CD1c-positive myeloid dendritic cell (primary cell): Measurements from ENCODE around the gene SPATA25.
"Not testable (repeated sequence)": the region's sequence is repeated elsewhere in the genome, so short reads cannot be mapped to it uniquely, and the experiment has no call there.

Experiments used
- DNase-seq: peaks from one replicate; pipeline ENCODE4 v3.0.0-alpha.2; 2016; ENCODE audit errors: extremely low spot score

The SPATA25 gene, protein sequence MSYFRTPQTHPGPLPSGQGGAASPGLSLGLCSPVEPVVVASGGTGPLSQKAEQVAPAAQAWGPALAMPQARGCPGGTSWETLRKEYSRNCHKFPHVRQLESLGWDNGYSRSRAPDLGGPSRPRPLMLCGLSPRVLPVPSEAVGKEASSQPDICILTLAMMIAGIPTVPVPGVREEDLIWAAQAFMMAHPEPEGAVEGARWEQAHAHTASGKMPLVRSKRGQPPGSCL

GRCh38 chr20:45887346-45887715 lies at the start of gene SPATA25:
SPATA25 (minus strand) TSS chr20:45887622; CDS start chr20:45887590, 32 bp downstream.
- DNase-seq = no peak

DNA sequence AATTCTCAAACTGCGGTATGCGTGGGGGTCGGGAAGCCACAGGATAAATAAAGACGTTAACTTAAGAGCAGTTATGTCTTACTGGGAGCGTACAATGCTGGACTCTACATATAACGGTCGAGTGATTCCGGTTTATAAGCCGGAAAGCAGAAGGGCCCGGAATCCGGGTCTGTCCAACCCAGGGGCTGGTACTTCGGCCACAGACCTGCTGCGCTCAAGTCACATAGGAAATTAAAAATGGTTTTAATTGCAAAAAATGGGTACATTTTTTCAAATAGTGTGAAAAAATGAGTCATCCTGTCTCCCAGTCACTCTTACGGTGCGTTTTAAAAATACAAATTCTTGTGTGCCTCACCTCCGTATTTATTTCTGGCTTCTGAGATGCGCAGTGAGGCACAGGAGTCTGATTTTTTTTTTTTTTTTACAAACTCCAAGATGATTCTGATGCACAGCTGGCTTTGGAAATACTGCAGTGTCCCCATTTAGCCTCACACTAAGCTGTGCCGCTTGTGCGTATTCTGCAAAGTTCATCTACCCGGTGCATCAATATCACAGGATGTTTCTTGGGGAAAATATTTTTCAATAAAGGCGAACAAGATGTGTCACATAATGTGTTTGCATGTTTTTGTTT lies 48.1 kb upstream of the SPATA25 start:
- DNase-seq = no peak

DNA sequence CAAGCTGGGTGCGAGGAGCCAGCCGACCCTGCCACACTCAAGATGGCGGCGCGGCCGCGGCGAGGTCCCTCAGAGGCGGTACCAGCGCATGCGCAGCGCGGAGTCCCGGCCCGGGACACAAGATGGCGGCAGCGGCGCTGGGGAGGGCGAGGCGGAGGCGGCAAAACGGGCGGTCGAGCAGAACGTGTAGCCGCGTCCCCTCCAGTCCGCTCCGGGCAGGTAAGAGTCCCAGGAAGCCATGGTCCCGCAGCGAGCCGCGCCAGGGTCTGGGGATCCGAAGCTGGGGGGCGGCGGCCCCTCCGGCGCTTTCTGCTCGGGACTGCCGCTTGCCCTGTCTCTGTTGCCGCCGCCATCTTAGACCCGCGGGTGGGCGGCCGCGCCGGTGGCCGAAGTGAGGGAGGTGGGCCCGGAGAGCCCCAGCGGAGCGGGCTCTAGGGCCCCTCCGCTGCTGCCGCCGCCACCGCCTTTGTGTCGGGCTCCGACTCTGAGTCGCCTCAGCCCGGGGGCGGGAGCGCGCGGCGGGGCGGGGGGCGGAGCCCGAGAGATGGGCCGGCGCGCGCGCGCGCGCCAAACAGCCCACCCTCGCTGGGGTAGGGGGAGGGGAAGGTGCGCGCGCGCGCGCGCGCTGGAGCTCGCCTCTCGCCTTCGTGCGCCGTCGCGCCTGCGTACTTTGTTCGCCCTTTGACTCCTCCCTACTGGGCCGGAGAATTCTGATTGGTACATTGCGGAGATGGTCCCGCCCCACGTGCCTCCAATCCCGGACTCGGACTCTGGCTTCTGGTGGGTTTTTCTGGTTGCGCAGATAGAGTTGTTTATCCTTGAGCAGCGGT lies 47.4 kb upstream of the SPATA25 start, which contains the start of gene PCIF1:
Gene PCIF1, plus strand, starts transcription at position 98 of the 830 bp plus-strand sequence. CDS start 4,317 bp downstream, outside the sequence.
- peak; percentile 99 for DNase-seq

GRCh38 chr20:45934046-45934585 lies 46.7 kb upstream of the SPATA25 start:
- peak; percentile 44 for DNase-seq

GRCh38 chr20:45933266-45934045 lies 46.0 kb upstream of the SPATA25 start:
- DNase-seq = no peak

DNA sequence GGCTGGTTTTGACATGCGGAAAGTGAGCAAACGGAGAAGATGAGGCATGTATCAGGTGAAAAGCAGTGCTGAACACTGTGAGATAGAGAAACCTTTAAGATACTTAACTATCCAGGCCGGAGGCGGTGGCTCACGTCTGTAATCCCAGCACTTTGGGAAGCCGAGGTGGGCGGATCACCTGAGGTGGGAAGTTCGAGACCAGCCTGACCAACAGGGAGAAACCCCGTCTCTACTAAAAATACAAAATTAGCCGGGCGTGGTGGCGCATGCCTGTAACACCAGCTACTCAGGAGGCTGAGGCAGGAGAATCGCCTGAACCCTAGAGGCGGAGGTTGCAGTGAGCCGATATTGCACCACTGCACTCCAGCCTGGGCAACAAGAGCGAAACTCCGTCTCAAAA lies 44.3 kb upstream of the SPATA25 start:
- DNase-seq = not testable (repeated sequence)

DNA sequence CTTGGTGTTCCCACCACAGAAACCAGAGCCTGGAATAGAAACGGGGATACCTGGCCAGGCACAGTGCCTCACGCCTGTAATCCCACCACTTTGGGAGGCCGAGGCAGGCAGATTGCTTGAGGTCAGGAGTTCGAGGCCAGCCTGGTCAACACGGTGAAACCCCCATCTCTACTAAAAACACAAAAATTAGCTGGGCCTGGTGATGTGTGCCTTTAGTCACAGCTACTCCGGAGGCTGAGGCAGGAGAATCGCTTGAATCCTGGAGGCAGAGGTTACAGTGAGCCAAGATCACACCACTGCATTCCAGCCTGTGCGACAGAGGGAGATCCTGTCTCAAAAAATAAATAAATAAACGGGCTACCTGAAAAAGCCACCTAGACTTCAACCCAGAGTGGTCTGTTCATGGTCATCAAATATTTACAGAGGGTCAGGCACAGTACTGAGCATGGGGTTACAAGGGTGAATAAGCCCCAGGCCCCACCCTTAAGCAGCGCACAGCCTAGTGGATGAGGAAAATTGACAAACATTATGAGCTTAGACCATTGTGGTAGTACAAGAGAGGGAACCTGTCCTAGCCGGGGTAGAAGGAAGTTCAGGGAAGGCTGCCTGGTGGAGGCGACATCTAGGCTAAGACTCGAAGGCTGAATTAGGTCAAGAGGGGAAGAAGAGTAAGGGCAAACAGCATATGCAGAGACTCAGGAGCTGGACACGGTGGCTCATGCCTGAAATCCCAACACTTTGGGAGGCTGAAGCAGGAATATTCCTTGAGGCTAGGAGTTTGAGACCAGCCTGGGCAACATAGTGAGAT lies 39.9 kb upstream of the SPATA25 start:
- DNase-seq = no peak

DNA sequence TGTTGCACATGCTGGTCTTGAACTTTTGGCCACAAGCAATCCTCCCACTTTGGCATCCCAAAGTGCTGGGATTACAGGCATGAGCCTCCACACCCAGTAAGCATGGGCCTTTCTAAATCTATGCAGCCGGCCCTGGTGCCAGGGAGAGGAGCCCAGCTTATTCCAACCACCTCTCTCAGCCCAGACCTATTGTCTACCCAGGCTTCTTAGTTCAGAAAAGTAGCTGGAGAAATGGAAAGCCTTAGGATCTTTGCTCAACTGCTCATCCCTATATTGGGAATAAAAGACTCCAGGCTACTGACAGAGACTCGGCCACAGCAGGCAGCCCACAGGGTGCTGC lies 39.3 kb upstream of the SPATA25 start:
- DNase-seq = no peak

- no peak for DNase-seq
These were observed 38.5 kb upstream of the SPATA25 start for GRCh38 chr20:45925821-45926506.

DNA sequence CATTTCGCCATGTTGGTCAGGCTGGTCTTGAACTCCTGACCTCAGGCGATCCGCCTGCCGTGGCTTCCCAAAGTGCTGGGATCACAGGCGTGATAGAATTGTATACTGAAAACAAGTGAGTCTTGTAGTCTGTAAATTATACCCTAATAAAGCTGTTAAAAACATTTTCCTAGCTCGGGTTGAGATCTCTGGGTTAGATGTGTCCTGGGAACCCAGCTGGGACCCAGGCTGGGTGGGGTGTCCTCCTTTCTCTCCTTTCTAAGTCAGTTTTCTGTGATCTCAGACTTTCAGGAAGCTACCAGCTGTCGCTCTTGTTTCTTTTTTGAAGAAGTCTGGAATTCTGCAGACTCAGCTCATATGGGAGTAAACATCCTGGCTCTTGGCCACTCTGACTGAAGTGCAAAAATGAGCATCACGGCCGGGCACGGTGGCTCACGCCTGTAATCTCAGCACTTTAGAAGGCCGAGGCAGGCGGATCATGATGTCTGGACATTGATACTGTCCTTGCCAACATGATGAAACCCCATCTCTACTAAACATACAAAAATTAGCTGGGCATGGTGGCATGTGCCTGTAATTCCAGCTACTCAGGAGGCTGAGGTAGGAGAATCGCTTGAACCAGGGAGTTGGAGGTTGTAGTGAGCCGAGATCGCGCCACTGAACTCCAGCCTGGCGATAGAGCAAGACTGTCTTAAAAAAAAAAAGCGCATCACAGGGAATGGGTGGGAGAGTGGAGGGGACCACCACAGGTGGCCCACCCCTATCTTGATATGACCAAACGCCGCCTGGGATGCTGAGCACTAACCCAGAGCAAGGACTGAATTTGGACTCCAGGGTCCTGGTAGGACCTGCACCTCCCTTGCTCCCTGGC lies 37.2 kb upstream of the SPATA25 start:
- DNase-seq = peak; percentile 53

- DNase-seq = no peak
These were observed 34.1 kb upstream of the SPATA25 start for GRCh38 chr20:45921337-45922189.

- peak; percentile 23 for DNase-seq
These were observed 33.3 kb upstream of the SPATA25 start for GRCh38 chr20:45920462-45921336.

- no peak for DNase-seq
These were observed 32.3 kb upstream of the SPATA25 start for GRCh38 chr20:45919542-45920399.

DNA sequence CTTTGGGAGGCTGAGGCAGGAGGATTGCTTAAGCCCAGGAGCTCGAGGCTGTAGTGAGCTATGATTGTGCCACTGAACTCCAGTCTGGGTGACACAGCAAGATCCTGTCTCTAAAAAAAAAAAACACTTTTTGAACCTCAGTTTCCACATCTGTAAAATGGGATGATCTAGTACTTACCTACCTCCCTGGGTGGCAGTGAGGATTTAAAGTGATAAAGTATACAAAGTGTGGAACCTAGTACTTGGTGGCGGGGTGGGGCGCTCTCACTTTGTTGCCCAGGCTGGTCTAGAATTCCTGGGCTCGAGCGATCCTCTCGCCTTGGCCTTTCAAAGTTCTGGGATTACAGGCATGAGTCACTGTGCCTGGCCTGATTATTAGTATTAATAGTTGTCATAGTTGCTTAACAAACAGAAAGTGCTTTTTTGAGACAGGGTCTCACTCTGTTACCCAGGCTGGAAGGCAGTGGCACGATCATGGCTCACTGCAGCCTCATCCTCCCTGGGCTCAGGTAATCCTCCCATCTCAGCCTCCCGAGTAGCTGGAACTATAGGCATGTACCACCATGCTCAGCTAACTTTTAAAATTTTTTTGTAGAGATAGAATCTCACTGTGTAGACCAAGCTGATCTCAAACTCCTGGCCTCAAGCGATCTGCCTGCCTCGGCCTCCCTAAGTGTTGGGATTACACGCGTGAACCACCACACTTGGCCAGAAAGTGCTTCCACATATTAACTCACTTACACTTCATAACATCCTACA lies 31.5 kb upstream of the SPATA25 start:
- no peak for DNase-seq

DNA sequence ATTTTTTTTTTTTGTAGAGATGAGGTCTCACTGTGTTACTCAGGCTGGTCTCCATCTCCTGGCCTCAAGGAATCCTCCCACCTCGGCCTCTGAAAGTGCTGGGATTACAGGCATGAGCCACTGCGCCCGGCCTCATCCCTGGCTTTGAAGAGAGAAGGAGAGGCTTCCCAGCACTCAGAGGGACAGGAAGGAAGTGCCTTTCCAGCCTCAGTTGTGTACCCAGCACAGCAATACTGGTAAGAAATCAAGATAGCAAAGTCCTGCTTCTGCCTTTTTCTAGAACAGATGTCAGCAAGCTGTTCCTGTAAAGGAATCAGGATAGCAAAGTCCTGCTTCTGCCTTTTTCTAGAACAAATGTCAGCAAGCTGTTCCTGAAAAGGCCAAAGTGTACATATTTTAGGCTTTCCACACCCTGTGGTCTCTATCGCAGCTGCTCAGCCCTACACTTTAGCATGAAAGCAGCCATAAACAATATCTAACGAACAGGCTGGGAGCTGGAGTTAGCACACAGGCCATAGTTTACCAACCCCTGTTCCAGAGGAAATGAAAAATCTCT lies 30.8 kb upstream of the SPATA25 start:
- peak; percentile 46 for DNase-seq
